RWPE2 (cell line): ENCODE measurements around the gene LTBP4.
"Not testable (repeated sequence)": the region's sequence is repeated elsewhere in the genome, so short reads cannot be mapped to it uniquely, and the experiment has no call there.

Experiments used
- ATAC-seq: fragments of 200-7000 bp; cut with Tn5 transposase; 3 replicates; pipeline ENCODE4 v1.9.1; 2021; ENCODE audit warnings: low read depth
- DNase-seq: peaks from one replicate; pipeline ENCODE4 v3.0.0-alpha.2; 2020; ENCODE audit warnings: low spot score
- H3K27ac ChIP-seq: fragments of 450-650 bp; 2 replicates; pipeline ENCODE4 v1.5.1; 2017; ENCODE audit warnings: mild to moderate bottlenecking; ENCODE audit not compliant: poor library complexity, severe bottlenecking
- H3K27me3 ChIP-seq: fragments of 250-450 bp; sonication (Bioruptor Pico); 2 replicates; pipeline ENCODE4 v1.5.1; 2021; ENCODE audit warnings: mild to moderate bottlenecking, moderate library complexity; ENCODE audit not compliant: insufficient read depth, poor library complexity, severe bottlenecking
- H3K36me3 ChIP-seq: fragments of 250-450 bp; sonication (Bioruptor Pico); 2 replicates; pipeline ENCODE4 v1.5.1; 2020; ENCODE audit warnings: low read depth, mild to moderate bottlenecking, moderate library complexity
- H3K4me1 ChIP-seq: fragments of 250-450 bp; sonication (Bioruptor Pico); 2 replicates; pipeline ENCODE4 v1.5.1; 2021; ENCODE audit warnings: mild to moderate bottlenecking, moderate library complexity; ENCODE audit not compliant: insufficient read depth, poor library complexity, severe bottlenecking
- H3K4me3 ChIP-seq: fragments of 250-450 bp; sonication (Bioruptor Pico); 2 replicates; pipeline ENCODE4 v1.5.1; 2021; ENCODE audit warnings: mild to moderate bottlenecking, moderate library complexity; ENCODE audit not compliant: severe bottlenecking
- H3K9me3 ChIP-seq: fragments of 250-450 bp; sonication (Bioruptor Pico); 2 replicates; pipeline ENCODE4 v1.5.1; 2021; ENCODE audit warnings: mild to moderate bottlenecking, moderate library complexity; ENCODE audit not compliant: severe bottlenecking
- TF ChIP-seq, protein P1 (sequence below): fragments of 450-650 bp; IDR thresholded peaks from one replicate; pipeline ENCODE4 v1.5.1; 2017; ENCODE audit warnings: mild to moderate bottlenecking, moderate library complexity; ENCODE audit not compliant: poor library complexity, severe bottlenecking

LTBP4 gene

DNA sequence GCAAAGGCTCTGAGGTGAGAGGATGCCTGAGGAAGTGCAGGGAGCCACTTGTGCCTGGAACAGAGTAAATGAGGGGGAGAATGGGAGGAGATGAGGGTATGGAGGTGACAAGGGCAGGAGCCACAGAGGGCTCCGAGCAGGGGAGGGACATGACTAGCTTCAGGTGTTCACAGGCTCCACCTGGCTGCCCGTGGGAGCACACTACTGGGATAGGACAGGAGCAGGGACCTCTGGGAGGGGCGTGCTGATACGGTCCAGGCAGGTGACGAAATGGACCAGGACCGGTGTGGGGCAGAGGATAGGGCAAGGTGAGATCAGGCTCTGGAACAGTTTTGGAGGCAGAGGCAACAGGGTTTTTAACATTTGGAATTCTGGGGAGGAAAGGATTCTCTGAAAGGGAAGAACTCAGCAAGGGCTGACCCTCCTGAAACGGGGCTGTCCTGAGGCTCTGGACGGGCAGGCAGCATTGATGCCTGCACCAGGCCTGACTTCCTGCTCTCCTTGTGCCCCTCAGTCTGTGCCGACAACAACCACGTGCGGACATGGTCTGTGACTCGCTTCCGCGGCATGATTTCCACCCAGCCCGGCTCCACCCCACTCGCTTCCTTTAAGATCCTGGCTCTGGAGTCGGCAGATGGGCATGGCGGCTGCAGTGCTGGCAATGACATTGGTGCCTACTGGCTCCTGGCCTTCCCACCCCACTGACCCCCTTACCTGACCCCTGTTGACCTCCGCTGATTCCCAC lies 12.9 kb upstream of the LTBP4 start:
- TF ChIP-seq, protein P1, sequence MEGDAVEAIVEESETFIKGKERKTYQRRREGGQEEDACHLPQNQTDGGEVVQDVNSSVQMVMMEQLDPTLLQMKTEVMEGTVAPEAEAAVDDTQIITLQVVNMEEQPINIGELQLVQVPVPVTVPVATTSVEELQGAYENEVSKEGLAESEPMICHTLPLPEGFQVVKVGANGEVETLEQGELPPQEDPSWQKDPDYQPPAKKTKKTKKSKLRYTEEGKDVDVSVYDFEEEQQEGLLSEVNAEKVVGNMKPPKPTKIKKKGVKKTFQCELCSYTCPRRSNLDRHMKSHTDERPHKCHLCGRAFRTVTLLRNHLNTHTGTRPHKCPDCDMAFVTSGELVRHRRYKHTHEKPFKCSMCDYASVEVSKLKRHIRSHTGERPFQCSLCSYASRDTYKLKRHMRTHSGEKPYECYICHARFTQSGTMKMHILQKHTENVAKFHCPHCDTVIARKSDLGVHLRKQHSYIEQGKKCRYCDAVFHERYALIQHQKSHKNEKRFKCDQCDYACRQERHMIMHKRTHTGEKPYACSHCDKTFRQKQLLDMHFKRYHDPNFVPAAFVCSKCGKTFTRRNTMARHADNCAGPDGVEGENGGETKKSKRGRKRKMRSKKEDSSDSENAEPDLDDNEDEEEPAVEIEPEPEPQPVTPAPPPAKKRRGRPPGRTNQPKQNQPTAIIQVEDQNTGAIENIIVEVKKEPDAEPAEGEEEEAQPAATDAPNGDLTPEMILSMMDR = no peak
- no peaks in the 10 kb centered on the region for H3K9me3 ChIP-seq
- no peak overlapping the region for H3K4me3 ChIP-seq
- H3K27ac ChIP-seq = peak overlapping the region; percentile 25
- H3K4me1 ChIP-seq = peaks cover 11% of the 10 kb centered on the region
- DNase-seq = no peak
- ATAC-seq = peak; percentile 61
- no peaks in the 10 kb centered on the region for H3K27me3 ChIP-seq
- peaks cover 31% of the 10 kb centered on the region for H3K36me3 ChIP-seq

DNA sequence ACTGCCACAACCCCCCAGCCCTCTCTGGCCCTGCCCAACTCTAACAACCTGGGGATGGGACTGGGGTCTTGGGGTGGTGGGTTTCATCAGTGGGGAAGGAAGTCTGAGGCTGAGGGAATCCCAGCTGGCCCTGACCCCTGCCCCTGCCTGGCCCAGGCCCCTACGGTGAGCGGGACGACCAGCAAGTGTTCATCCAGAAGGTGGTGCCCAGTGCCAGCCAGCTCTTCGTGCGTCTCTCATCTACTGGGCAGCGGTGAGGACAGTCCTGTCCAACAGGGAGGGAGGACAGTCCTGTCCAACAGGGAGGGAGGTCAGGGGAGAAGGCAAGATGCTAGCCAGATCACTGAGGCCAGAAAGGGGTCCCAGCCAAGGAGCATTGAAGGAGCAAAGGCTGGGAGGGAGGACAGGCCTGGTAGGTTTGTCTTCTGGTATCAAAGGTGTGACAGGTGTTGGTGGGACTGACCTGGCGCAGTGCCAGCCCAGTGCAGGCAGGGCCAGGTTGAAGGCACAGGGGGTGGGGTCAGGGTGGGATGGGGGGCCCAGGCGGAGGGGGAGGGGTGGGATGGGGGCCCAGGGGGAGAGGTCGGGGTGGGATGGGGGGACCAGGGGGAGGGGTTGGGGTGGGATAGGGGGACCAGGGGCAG lies 12.1 kb upstream of the LTBP4 start:
- no peaks in the 10 kb centered on the region for H3K27me3 ChIP-seq
- H3K9me3 ChIP-seq = no peaks in the 10 kb centered on the region
- H3K4me1 ChIP-seq = peaks cover 11% of the 10 kb centered on the region
- ATAC-seq = no peak
- no peak for DNase-seq
- H3K36me3 ChIP-seq = peaks cover 31% of the 10 kb centered on the region
- no peak overlapping the region for H3K4me3 ChIP-seq
- TF ChIP-seq, protein P1 = no peak
- H3K27ac ChIP-seq = peak overlapping the region; percentile 25

DNA sequence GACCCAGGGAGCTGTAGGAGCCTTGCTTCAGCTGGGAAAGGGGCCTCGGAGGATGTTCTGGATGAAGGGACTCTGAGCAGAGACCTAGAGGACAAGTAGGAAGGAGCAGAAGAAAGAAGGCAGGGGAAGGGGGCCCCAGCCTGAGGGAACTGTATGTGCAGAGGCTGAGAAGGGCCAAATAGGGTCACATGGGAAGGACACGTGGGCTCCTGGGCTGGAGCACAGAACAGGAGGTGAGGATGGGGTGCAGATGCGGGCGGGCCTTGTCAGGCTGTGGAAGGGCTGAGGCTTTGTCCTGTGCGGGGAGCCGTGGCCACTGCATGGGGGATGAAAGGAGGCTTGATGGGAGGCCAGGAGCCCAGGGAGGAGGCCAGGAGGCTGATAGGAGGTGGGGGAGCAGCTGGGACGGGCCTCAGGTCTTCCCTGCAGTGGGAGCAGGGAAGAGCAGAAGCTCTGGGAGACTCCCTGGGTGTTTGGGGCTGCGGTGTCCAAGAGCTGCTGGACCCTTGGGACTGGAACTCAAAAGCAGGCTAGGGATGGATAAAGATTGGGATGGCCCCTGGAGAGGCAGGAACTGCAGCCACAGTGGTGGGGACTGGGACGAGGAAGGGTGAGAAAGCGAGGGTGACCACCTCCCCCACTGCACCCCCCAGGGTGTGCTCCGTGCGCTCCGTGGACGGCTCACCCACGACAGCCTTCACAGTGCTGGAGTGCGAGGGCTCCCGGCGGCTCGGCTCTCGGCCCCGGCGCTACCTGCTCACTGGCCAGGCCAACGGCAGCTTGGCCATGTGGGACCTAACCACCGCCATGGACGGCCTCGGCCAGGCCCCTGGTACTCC lies 11.4 kb upstream of the LTBP4 start:
- TF ChIP-seq, protein P1 = no peak
- Histone ChIP-seq H3K9me3 (no peaks in the 10 kb centered on the region), H3K4me1 (peaks cover 11% of the 10 kb centered on the region), H3K4me3 (no peak overlapping the region), H3K27me3 (no peaks in the 10 kb centered on the region), H3K36me3 (peaks cover 25% of the 10 kb centered on the region), H3K27ac (no peak overlapping the region)
- no peak for DNase-seq
- no peak for ATAC-seq

DNA sequence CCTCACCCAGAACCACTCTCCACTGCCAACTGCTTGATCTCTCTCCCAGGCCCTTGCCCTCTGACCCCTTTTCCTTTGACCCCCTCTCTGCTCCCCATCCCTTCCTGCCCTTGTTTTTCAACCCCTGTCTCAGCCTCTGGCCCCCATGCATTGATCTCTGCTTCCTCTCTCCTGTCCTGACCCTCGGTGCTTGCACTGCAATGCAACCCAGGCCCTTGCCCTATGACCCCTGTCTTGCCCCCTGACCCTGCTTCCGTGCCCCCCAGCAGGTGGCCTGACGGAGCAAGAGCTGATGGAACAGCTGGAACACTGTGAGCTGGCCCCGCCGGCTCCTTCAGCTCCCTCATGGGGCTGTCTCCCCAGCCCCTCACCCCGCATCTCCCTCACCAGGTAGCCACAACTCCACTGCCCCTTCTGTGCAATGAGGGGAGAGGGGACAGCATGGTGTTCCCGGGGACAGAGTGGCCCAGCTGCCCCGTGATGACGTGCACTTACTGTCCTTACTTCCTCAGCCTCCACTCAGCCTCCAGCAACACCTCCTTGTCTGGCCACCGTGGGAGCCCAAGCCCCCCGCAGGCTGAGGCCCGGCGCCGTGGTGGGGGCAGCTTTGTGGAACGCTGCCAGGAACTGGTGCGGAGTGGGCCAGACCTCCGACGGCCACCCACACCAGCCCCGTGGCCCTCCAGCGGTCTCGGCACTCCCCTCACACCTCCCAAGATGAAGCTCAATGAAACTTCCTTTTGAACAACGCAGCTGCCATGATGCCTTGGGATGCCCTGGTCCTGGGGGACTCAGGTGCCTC lies 10.5 kb upstream of the LTBP4 start:
- H3K27ac ChIP-seq = no peak overlapping the region
- DNase-seq (peak; percentile 47), ATAC-seq (no peak)
- no peak overlapping the region for H3K4me3 ChIP-seq
- H3K36me3 ChIP-seq = peaks cover 23% of the 10 kb centered on the region
- no peaks in the 10 kb centered on the region for H3K9me3 ChIP-seq
- H3K27me3 ChIP-seq = no peaks in the 10 kb centered on the region
- H3K4me1 ChIP-seq = peaks cover 6% of the 10 kb centered on the region
- TF ChIP-seq, protein P1 = no peak

DNA sequence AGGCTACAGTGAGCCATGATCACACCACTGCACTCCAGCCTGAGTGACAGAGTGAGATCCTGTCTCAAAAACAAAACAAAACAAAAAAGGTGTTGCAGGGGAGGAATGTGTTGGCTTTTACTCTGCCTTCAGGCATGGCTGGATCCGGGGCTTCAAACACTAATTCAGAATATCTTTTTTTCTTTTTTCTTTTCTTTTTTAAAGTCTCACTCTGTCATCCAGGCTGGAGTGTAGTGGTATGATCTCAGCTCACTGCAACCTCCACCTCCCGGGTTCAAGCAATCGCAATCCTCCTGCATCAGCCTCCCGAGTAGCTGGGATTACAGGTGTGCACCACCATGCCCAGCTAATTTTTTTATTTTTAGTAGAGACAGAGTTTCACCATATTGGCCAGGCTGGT lies 9.4 kb upstream of the LTBP4 start:
- not testable (repeated sequence) for H3K27ac ChIP-seq, H3K9me3 ChIP-seq, ATAC-seq, H3K4me1 ChIP-seq, H3K27me3 ChIP-seq, DNase-seq, H3K4me3 ChIP-seq
- peaks cover 14% of the 10 kb centered on the region for H3K36me3 ChIP-seq
